Transverse colon (tissue), 3 donors: ENCODE data around the gene FAM193B.

Source experiments
- CTCF ChIP-seq, 5 experiments: fragments of 200-600 bp in 3 of 5; fragments of 450-650 bp in 2 of 5; sonication (generic) in 3 of 5; IDR thresholded peaks; 1 replicate in 2 of 5; 2 replicates in 3 of 5; pipeline ENCODE4 v1.5.1; 2016 to 2017; ENCODE audit warnings: antibody characterized with exemption in 5 of 5, inconsistent platforms in 3 of 5, mild to moderate bottlenecking in 2 of 5, moderate library complexity in 1 of 5
- POLR2A ChIP-seq: fragments of 450-650 bp; IDR thresholded peaks from one replicate; pipeline ENCODE4 v1.6.1; 2016; ENCODE audit warnings: antibody characterized with exemption, mild to moderate bottlenecking, moderate library complexity

- TF ChIP-seq CTCF (IDR thresholded peaks at IDR 0.05), result no peak
- no peak for TF ChIP-seq POLR2A
Observed at GRCh38 chr5:177486256-177486655, 68.1 kb downstream of the FAM193B start.
